ENCODE results near the gene PAX8.

The PAX8 gene

GRCh38 chr2:113219889-113220641 is 58.7 kb downstream of the PAX8 start:
- no peak for DNase-seq

GRCh38 chr2:113219525-113219888 is 59.2 kb downstream of the PAX8 start:
- DNase-seq = no peak

- DNase-seq = no peak
Measured at GRCh38 chr2:113219092-113219441, 59.7 kb downstream of the PAX8 start.

- DNase-seq = peak in 1 of 2 donors; percentile 14
Measured at GRCh38 chr2:113218283-113219091, 60.2 kb downstream of the PAX8 start.

GRCh38 chr2:113217455-113218282 is 61.1 kb downstream of the PAX8 start:
- DNase-seq = no peak

GRCh38 chr2:113216891-113217454 is 61.7 kb downstream of the PAX8 start:
- DNase-seq = no peak

- DNase-seq = no peak
Measured at GRCh38 chr2:113216321-113216720, 62.4 kb downstream of the PAX8 start.

GRCh38 chr2:113215056-113215455 is 63.7 kb downstream of the PAX8 start:
- no peak for DNase-seq

GRCh38 chr2:113214141-113214540 is 64.6 kb downstream of the PAX8 start:
- no peak for DNase-seq

- DNase-seq = no peak
Measured at GRCh38 chr2:113213061-113213930, 65.4 kb downstream of the PAX8 start.

- no peak for DNase-seq
Measured at GRCh38 chr2:113212245-113213060, 66.3 kb downstream of the PAX8 start.

GRCh38 chr2:113211226-113212105 is 67.3 kb downstream of the PAX8 start:
- no peak for DNase-seq

GRCh38 chr2:113209646-113210171 is 69.0 kb downstream of the PAX8 start:
- DNase-seq = no peak

GRCh38 chr2:113209011-113209645 is 69.6 kb downstream of the PAX8 start:
- no peak for DNase-seq

- DNase-seq = no peak
Measured at GRCh38 chr2:113208396-113208795, 70.3 kb downstream of the PAX8 start.

- no peak for DNase-seq
Measured at GRCh38 chr2:113207021-113207420, 71.7 kb downstream of the PAX8 start.

- no peak for DNase-seq
Measured at GRCh38 chr2:113206251-113206650, 72.5 kb downstream of the PAX8 start.

- DNase-seq = peak; percentile 27 to 46
Measured at GRCh38 chr2:113203901-113204519, 74.7 kb downstream of the PAX8 start.

GRCh38 chr2:113203217-113203530 is 75.5 kb downstream of the PAX8 start:
- DNase-seq = no peak
